PFSK-1 (cell line): ENCODE results near the gene PHF2.

Source experiments
- FOXP2 ChIP-seq: optimal IDR thresholded peaks from 2 replicates; pipeline ENCODE3; 2011; ENCODE audit warnings: borderline replicate concordance, control low read depth, inconsistent platforms; ENCODE audit not compliant: insufficient read depth; ENCODE audit errors: extremely low read length, extremely low read depth
- POLR2AphosphoS5 ChIP-seq: IDR thresholded peaks from 2 replicates; pipeline ENCODE4 v1.6.1; 2012; ENCODE audit warnings: low read depth, mild to moderate bottlenecking, control low read depth, low read length, moderate library complexity
- REST ChIP-seq, 2 experiments: IDR thresholded peaks; 2 replicates each; pipeline versions ENCODE4 v1.6.1 to v1.8.0; 2011 to 2012; ENCODE audit warnings: low read depth in 2 of 2, low read length in 2 of 2, control low read depth in 1 of 2, inconsistent platforms in 1 of 2, mild to moderate bottlenecking in 1 of 2, moderate library complexity in 1 of 2; ENCODE audit not compliant: insufficient read depth in 1 of 2
- SIN3A ChIP-seq: IDR thresholded peaks from 2 replicates; pipeline ENCODE4 v1.6.1; 2012; ENCODE audit warnings: mild to moderate bottlenecking, low read length, moderate library complexity, borderline replicate concordance; ENCODE audit not compliant: insufficient read depth
- TAF1 ChIP-seq: IDR thresholded peaks from 2 replicates; pipeline ENCODE4 v1.6.1; 2012; ENCODE audit warnings: low read length, control low read depth, borderline replicate concordance; ENCODE audit not compliant: insufficient read depth

- TF ChIP-seq POLR2AphosphoS5 (no peak), REST (IDR thresholded peaks at IDR 0.05; ENCODE audit: insufficient read depth in 1 of 2, low read depth in 2 of 2, low read length in 2 of 2) (no peak), SIN3A (no peak), TAF1 (no peak), FOXP2 (no peak)
These were observed 94.6 kb downstream of the PHF2 start for GRCh38 chr9:93671020-93671338.
